GM19463 (cell line): ENCODE measurements around the gene MORN1.

Experiments used
- ATAC-seq: cut with Tn5 transposase; IDR thresholded peaks from one replicate; pipeline ENCODE4 v1.9.1; 2021; ENCODE audit warnings: mild to moderate bottlenecking, moderate library complexity; ENCODE audit not compliant: unreplicated experiment

MORN1 gene

DNA sequence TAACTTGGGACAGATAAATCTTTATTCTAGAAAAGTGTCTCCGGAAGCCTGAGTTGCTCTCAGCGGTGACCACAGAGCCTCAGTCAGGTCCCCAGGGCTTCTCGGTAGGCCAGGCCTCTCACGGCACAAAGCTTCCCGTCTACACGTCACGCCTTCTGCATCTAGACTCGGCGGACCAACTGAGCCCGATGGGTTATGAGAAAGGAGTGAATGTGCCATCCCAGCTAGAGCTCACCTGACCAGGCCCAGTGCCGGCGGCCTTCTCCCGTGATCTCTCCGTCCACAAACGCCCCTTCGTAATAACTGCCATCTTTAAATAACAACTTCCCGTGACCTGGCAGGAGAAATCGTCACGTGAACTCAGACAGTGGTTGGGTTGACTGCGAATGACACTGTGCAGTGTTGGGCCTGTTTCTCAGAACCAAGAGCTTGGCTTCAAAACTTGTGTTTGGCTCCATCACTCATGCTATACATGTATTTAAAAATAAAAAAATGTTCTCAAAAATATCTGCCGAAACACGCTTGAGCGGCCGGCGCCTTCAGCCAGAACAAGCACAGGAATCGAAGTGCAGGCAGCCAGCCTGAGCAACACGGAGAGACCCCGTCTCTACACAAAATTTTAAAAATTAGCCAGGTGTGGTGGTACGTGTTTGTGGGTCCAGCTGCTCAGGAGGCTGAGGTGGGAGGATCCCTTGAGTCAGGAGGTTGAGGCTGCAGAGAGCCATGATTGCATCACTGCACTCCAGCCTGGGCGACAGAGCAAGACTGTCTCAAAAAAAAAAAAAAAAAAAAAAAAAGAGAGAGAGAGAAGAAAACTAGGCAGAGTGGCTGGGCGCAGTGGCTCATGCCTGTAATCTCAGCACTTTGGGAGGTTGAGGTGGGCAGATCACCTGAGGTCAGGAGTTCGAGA, 3.1 kb downstream of the MORN1 start:
- no peak for ATAC-seq

GRCh38 chr1:2386636-2387611, 4.4 kb downstream of the MORN1 start:
- ATAC-seq = no peak

DNA sequence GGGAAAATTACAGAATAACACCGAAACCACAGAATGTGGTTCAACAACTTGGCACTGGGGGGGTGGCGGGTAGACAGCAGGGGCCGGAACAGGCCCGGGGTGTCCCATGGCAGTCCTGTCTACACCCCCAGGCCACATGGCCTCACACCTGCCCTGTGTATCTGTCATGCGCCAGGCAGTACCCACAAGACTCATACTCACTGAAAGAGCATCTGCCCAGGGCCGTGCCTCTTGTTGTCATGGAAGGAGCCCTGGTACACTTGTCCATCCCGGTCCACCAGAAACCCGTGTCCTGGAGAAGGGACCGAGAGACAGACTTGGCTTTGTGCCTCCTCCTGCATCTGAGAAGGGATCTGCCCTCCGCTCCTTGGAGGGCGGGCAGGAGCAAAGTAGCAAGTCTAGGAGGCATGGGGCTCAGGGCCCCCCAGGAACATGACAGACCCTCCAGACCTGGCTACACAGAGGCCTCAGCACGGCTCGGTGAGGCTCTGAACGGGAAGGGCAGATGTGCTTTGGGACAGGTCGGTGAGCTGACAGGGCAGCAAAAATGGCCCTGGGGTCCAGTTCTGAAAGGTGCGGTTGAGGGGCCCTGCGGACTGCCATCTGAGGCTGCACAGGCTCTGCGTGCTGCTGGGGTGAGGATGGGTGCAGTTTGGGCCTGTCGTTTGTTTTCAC, 5.6 kb downstream of the MORN1 start:
- ATAC-seq = no peak

DNA sequence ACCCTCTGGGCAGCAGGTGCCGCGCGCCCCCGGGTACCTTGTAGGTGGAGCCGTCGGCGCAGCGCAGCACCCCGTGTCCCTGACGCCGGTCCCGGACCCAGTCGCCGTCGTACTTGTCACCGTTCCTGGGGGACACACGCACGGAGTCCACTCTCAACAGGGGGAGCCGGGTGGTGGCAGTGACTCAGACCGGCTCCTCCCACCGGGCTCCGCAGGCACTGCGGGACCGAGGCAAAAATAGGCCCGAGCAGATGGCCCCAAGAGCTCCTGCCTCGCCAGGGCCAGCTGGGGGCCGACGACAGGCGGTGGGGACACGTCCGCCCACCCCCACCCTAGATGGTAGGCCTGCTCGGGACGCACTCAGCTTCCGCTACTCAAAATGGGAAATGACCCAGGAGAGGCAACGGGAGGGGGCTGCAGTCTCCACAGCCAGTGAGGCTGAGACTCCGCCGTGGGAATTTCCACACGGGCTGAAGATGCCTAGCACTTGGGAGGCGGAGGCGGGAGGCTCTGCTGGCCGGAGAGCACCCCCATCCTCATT, 6.3 kb downstream of the MORN1 start:
- no peak for ATAC-seq

GRCh38 chr1:2384130-2384860, 7.1 kb downstream of the MORN1 start:
- ATAC-seq = no peak

- no peak for ATAC-seq
Observed at GRCh38 chr1:2383576-2383975, 7.8 kb downstream of the MORN1 start.

DNA sequence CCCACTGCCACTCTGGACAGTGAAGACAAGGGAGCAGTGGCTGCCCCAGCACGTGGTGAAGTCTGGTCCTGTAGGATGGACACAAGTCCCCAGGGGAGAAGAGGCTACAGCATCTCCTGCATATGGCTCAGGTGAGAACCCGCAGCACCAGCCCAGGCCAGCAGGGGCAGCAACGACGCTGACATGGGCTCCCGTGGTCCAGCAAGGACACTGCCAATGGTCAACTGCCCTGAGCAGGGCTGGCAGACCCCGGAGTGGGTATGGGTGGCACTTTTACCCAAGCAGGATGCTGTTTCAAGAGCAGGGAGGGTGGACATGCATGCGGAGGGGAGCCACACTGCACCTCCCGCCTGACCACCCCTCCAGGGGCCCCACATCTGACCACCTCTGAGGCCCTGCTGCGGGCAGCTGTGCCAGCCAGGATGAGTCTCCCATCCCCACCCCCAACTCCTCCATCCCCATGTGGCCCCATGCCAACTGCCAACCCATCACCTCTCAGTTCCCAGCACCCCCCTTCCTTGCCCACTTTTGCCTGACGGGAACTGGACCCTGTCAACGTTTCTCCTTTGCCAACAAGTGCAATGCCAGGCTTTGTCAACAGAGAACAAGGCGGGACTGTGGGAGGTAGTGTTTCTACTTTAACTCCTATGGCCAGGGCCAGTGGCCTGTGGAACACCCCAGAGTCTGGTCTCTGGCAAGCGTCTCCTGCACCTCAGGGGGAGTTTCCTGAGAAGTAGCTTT, 8.6 kb downstream of the MORN1 start:
- no peak for ATAC-seq

DNA sequence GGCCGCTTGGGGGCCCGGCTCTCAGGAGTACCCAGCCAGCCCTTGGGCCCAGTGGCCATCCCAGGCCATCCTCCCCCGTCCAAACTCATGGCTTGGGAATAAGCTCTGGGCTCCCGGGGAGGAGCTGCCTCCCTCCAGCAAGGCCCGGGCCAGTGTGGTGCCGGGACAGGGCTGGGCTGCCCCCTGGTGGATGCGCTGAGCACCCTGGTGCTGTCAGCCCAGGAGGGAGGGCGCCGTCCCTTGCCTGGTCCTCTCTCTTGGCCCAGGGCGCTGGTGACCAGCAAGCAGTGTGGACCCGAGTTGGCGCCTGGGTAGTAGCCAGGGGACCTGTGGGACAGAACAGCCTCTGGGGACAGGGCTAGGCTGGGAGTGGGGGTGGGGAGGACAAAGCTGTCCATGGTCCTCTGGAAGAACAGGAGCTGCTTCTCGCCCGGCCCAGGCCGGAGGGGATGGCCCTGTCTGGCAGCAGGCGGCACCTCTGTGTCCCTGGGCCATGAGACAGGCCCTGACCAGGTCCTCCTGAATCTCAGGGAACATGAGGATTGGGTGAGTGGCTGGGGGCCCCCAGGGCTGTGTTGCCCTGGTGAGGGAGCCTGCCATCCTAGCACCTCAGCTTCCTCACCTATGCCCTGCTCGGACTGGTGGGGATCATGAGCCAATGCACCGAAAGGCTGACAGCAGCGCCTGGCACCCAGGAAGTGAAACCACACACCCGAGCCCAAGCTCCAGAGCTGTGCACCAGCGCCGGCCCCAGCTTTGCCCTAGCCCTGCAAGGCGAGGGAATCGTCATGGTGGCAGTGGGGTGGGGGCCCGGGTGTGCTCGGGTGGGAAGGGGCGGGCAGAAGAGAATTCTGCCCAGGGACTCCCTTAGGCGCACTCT, 9.4 kb downstream of the MORN1 start:
- no peak for ATAC-seq

DNA sequence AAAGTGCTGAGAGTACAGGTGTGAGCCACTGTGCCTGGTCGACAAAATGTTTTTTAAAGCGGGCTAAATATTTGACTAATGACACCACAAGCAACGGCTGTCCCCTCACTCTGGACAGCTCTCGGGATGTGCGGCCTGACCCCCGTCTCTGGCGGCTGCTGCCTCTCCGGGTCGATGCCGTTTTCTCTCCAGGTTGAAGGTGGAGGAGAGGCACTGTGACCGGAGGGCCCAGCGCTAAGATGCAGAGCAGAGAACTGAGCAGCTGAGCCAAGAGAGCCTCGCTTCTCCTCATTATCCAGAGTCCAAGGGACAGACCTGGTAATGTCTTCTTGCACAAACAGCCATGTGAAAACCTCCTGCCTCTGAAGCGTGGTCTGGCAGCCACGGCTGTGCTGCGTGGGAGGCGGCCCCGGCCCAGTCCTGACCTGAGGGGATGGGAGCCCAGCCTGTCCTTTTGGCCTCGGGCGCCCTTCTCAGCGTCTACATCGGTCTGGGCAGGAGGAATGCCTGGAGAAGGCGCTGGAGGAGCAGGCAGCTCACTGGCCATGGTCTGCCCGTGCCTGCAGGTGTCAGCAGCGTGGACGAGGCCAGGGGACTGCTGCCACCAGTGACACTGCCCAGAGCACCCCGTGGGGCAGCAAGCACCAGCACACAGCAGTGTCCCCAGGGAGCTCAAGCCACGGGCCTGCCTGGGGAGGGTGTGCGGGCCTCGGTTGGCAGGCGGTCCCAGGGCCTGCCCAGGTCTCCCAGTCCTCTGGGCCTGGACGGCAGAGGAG, 10.3 kb downstream of the MORN1 start:
- ATAC-seq = no peak

DNA sequence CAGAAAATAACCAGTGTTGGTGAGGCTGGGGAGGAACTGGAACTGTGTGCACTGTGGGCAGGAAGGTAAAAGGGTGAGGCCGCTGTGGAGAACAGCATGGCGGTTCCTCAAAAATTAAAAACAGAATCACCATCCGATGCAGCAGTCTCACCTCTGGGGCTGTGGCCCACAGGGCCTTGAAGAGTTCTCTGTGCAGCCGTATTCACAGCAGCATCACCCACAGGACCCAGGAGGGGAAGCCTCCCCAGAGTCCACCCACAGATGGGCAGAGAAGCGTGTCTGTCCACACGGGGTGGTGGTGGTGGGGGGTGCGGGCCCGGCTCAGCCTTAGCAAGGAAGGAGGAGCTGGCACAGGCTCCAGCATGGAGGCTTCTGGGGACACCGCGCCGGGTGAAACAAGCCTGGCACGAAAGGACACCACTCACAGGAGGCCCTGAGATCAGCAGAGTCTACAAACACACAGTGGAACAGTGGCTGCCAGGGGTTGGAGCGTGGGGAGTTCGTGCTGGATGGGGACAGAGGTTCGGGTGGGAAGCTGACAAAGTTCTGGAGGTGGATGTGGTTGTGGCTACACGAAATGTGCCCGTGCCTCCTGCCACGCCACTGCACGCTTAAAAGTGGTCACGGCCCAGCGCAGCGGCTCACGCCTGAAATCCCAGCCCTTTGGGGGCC, 11.5 kb downstream of the MORN1 start:
- ATAC-seq = no peak

GRCh38 chr1:2378956-2379732, 12.2 kb downstream of the MORN1 start:
- ATAC-seq = no peak

GRCh38 chr1:2378441-2378851, 12.9 kb downstream of the MORN1 start:
- ATAC-seq = no peak

- no peak for ATAC-seq
Observed at GRCh38 chr1:2377751-2378440, 13.5 kb downstream of the MORN1 start.

DNA sequence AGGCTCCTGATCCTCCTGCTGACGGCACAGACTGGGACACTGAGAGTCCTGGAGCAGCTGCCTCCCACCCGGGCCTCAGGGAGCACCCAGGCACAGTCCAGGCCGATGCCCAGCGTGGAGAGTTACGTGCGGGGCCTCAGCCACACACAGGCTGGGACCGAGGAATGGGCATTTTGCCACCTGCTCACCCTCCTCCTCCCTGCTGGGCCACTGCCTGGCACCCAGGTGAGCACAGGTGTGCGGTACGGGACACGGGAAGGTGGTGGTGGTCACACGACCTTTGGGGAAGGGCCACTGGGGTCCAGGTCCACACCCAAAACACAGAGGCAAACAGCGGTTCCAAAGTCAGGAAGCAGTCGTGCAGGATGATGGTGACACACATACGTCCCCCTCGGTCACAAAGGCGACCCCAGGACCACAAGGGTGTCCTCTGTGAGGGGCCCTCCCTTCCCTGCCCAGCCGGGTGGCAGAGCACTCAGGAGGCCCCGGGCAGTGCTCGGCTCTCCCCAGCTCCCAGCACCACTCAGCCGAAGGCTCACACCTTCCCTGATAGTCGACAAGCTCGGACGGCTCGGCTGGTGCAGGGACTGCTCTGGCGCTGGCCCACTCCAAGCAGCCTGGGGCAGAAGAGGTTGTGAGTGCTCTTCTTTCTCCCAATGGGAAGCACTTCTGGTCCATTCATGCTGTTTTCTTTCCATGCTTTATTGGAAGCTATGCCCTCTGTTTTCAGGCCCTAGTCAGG, 14.3 kb downstream of the MORN1 start:
- no peak for ATAC-seq

DNA sequence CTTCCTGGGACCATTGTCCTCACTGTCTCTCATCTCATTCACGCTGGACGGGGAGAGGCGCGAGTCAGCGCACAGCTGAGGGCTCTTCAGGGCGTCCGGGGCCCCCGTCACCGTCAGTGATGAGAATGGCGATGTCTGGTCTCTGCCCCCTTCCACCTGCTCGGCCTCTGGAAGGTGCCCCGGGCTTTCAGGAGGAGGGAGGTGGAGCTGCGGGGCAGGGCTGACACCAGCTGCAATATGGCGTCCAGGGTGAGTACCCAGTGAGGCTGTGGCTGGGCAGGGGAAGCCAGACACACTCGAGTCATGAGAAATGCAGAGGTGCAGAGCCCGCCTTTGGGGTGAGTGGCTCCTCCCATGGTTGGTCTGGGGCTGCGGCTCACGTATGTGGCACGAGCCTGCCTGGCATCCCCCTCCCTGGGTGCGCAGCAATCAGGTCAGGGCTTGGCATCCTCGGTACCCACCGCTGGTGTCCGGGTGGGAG, 15.1 kb downstream of the MORN1 start:
- no peak for ATAC-seq
